ENCODE data around the gene FBN2.

- no peak for TF ChIP-seq CTCF (conservative IDR thresholded peaks at IDR 0.05; ENCODE audit: low read depth, low read length)
- no peak for TF ChIP-seq POLR2A (IDR thresholded peaks at IDR 0.05; ENCODE audit: low read depth, low read length)
- no peak for TF ChIP-seq RFX5 (IDR thresholded peaks at IDR 0.05; ENCODE audit: low read depth, low read length)
- TF ChIP-seq MAZ (IDR thresholded peaks at IDR 0.05; ENCODE audit: borderline replicate concordance, low read depth, low read length), result no peak
- TF ChIP-seq RCOR1 (IDR thresholded peaks at IDR 0.05; ENCODE audit: insufficient replicate concordance, low read length), result no peak
- TF ChIP-seq USF2 (IDR thresholded peaks at IDR 0.05; ENCODE audit: low read depth, low read length), result no peak
- no peak for TF ChIP-seq FOS (IDR thresholded peaks at IDR 0.05; ENCODE audit: low read depth, low read length)
- TF ChIP-seq MAFK (IDR thresholded peaks at IDR 0.05; ENCODE audit: low read depth, low read length), result no peak
Measured at GRCh38 chr5:128537221-128537999, 635 bp downstream of the FBN2 start.
